K562 (cell line): ENCODE results near the gene WFIKKN1. TPM values are rescaled to one million over a fixed set of nuclear protein-coding genes. Genes with fewer than 3 reads are reported as not detected.
A peak's percentile ranks its signal among the peaks of the same experiment; 100 is the strongest.

Source experiments
- ATAC-seq: fragments of 200-7000 bp; cut with Tn5 transposase; 3 replicates; pipeline ENCODE4 v1.9.1; 2020; ENCODE audit warnings: moderate library complexity
- BruUV-seq: library from RNA; stranded (reverse); fragments of 400-500 nt; replicated peaks from 2 replicates; lab custom pipeline; 2021; lab: Mats Ljungman, UMichigan
- CTCF ChIA-PET: fragments of 300-600 bp; formaldehyde crosslinking; extraction: SDS; loops from one replicate; lab custom pipeline; 2021; ENCODE audit warnings: low intra/inter-chr PET ratio; lab: Yijun Ruan, JAX
- POLR2A ChIA-PET: fragments of 300-600, 350-650 bp; sonication (Branson Sonifier 250); formaldehyde crosslinking; extraction: SDS; loops from one replicate; lab custom pipeline; 2021; ENCODE audit warnings: antibody characterized with exemption, inconsistent platforms; lab: Yijun Ruan, JAX
- DNase-seq, 4 experiments: peaks; one replicate each; pipeline versions ENCODE4 v3.0.0 to v3.0.0-alpha.2; 2011 to 2018; ENCODE audit warnings: low spot score in 3 of 4, mixed read lengths in 3 of 4; ENCODE audit errors: extremely low read depth in 1 of 4
- FAIRE-seq: peaks from 2 replicates; lab custom pipeline; 2011; peaks lifted over from hg19 to GRCh38; lab: Jason Lieb, UNC
- H2AFZ ChIP-seq: 2 replicates; pipeline ENCODE4 v1.6.0; 2011; ENCODE audit warnings: low read depth, low read length, control low read depth, inconsistent platforms
- H3K27ac ChIP-seq: fragments of 200-600 bp; 3 replicates; pipeline ENCODE4 v1.8.0; 2011; ENCODE audit warnings: low read depth, mild to moderate bottlenecking, control low read depth, inconsistent platforms, low read length, moderate library complexity, mixed read lengths; ENCODE audit errors: extremely low read depth
- H3K27me3 ChIP-seq, 2 experiments: fragments of 300-600 bp in 1 of 2; 2 replicates in 1 of 2; 3 replicates in 1 of 2; pipeline versions ENCODE4 v1.6.0 to v1.8.0; 2011; ENCODE audit warnings: inconsistent platforms in 2 of 2, low read length in 2 of 2, mild to moderate bottlenecking in 1 of 2, mixed read lengths in 1 of 2, moderate library complexity in 1 of 2; ENCODE audit not compliant: control insufficient read depth in 2 of 2, insufficient read depth in 2 of 2
- H3K36me3 ChIP-seq: fragments of 300-600 bp; 3 replicates; pipeline ENCODE4 v1.8.0; 2011; ENCODE audit warnings: mild to moderate bottlenecking, low read length, inconsistent platforms; ENCODE audit not compliant: control insufficient read depth, insufficient read depth
- H3K4me1 ChIP-seq, 2 experiments: fragments of 200-600 bp in 1 of 2; replicated peaks in 1 of 2; 2 replicates in 1 of 2; 3 replicates in 1 of 2; pipeline versions ENCODE4 v1.5.1 to v1.8.0; 2011; ENCODE audit warnings: inconsistent platforms in 2 of 2, low read length in 2 of 2, mild to moderate bottlenecking in 1 of 2, mixed read lengths in 1 of 2, moderate library complexity in 1 of 2; ENCODE audit not compliant: control insufficient read depth in 2 of 2, insufficient read depth in 2 of 2
- H3K4me2 ChIP-seq: 2 replicates; pipeline ENCODE4 v1.6.1; 2011; ENCODE audit warnings: low read length, control low read depth, inconsistent platforms, mixed read lengths; ENCODE audit not compliant: insufficient read depth
- H3K4me3 ChIP-seq: fragments of 200-600 bp; sonication (generic), shearing (Covaris generic); 2 replicates; pipeline ENCODE4 v1.5.1; 2016; ENCODE audit warnings: control low read depth, inconsistent platforms
- H3K79me2 ChIP-seq: fragments of 200-600 bp; 3 replicates; pipeline ENCODE4 v1.8.0; 2011; ENCODE audit warnings: low read length, inconsistent platforms; ENCODE audit not compliant: control insufficient read depth, insufficient read depth
- H3K9ac ChIP-seq, 2 experiments: 2 replicates each; pipeline versions ENCODE4 v1.6.0 to v1.6.1; 2011; ENCODE audit warnings: low read depth in 2 of 2, low read length in 2 of 2, control low read depth in 1 of 2, inconsistent platforms in 1 of 2, mild to moderate bottlenecking in 1 of 2, mixed read lengths in 1 of 2; ENCODE audit not compliant: insufficient read depth in 1 of 2
- H3K9me1 ChIP-seq: one replicate; pipeline ENCODE4 v1.6.0; 2011; ENCODE audit warnings: inconsistent platforms, mild to moderate bottlenecking, low read length, moderate library complexity; ENCODE audit not compliant: control insufficient read depth, insufficient read depth
- H3K9me3 ChIP-seq: replicated peaks from 2 replicates; pipeline ENCODE4 v1.5.1; 2011; ENCODE audit warnings: low read depth, low read length, inconsistent platforms; ENCODE audit not compliant: control insufficient read depth, insufficient read depth
- H4K20me1 ChIP-seq: replicated peaks from 2 replicates; pipeline ENCODE4 v1.6.1; 2011; ENCODE audit warnings: low read length, inconsistent platforms, mixed read lengths; ENCODE audit not compliant: control insufficient read depth, insufficient read depth
- NELFE ChIP-seq: IDR thresholded peaks from 2 replicates; pipeline ENCODE4 v1.6.1; 2011; ENCODE audit warnings: mild to moderate bottlenecking; ENCODE audit not compliant: insufficient read depth, insufficient read length
- NR3C1 ChIP-seq: sonication (generic); formaldehyde crosslinking; IDR thresholded peaks from 2 replicates; pipeline ENCODE4 v1.8.1; 2022; ENCODE audit warnings: missing genetic modification reagents
- POLR2G ChIP-seq: fragments of 200-400 bp; formaldehyde crosslinking; IDR thresholded peaks from 2 replicates; pipeline ENCODE4 v1.6.1; 2017; ENCODE audit warnings: low read depth, mild to moderate bottlenecking, antibody characterized with exemption, low read length, moderate library complexity
- ZC3H8 ChIP-seq: fragments of 450-650 bp; IDR thresholded peaks from 2 replicates; pipeline ENCODE4 v1.6.1; 2017
- ZNF212 ChIP-seq: fragments of 450-650 bp; formaldehyde crosslinking; IDR thresholded peaks from 2 replicates; pipeline ENCODE4 v1.4.0; 2020; ENCODE audit warnings: mild to moderate bottlenecking
- WGBS: fragments of 100-300 bp; shearing (Covaris generic); methylation state at CpG from one replicate; pipeline ENCODE4 v1.1.6; 2016; ENCODE audit warnings: low coverage, mixed read lengths; ENCODE audit not compliant: insufficient coverage; ENCODE audit errors: missing lambda C conversion rate; 5-methylcytosine and 5-hydroxymethylcytosine counted together
- in situ Hi-C: fragments of 300-500 bp; cut with MboI; formaldehyde crosslinking; loops from 4 replicates; pipeline ENCODE4 v1.15.0; 2018; ENCODE audit warnings: inconsistent platforms, mixed read lengths
- intact Hi-C: fragments of 100-400 bp; cut with micrococcal nuclease; formaldehyde crosslinking; loops from 2 replicates; pipeline ENCODE4 v1.14.2; 2022
- polyA plus RNA-seq, 8 experiments: library from polyadenylated mRNA; depleted of rRNA in 4 of 8; stranded (reverse) in 5 of 8; unstranded in 3 of 8; fragments of >200 nt; fragmentation: Nextera tagmentation in 2 of 8; fragmentation: Illumina TruSeq in 1 of 8; extraction: Ambion mirVana in 2 of 8; extraction: Trizol in 1 of 8; gene quantifications; 2 replicates each; pipeline versions ENCODE4 v1.2.1 to v1.2.3, GENCODE V29; 2011 to 2014; ENCODE audit warnings: inconsistent platforms in 1 of 8, missing spikeins in 1 of 8
- total RNA-seq, 7 experiments: library from RNA; depleted of rRNA in 6 of 7; stranded (reverse); fragments of >200 nt in 6 of 7; fragmentation: Illumina TruSeq in 2 of 7; extraction: Trizol in 2 of 7; gene quantifications; 2 replicates each; pipeline versions ENCODE4 v1.2.1 to v1.2.3, GENCODE V29; 2011 to 2021; ENCODE audit warnings: low replicate concordance in 1 of 7
- TF ChIP-seq, protein P1 (sequence below): fragments of 250-450 bp; sonication (Bioruptor Pico); IDR thresholded peaks from 2 replicates; pipeline ENCODE4 v1.8.0; 2022; ENCODE audit warnings: moderate library complexity, mild to moderate bottlenecking, inconsistent platforms
- TF ChIP-seq, protein P2 (sequence below): fragments of 150-350 bp; IDR thresholded peaks from 2 replicates; pipeline ENCODE4 v1.6.1; 2014; ENCODE audit warnings: low read depth, mild to moderate bottlenecking, low read length, borderline replicate concordance

The WFIKKN1 gene
- total and polyA plus RNA-seq, 9 of the 15 experiments (the other 6 are each of a cell fraction or from before 2014, with no cell fraction given): 0.14 to 1.1 (median 0.50) TPM; not detected in 4

DNA sequence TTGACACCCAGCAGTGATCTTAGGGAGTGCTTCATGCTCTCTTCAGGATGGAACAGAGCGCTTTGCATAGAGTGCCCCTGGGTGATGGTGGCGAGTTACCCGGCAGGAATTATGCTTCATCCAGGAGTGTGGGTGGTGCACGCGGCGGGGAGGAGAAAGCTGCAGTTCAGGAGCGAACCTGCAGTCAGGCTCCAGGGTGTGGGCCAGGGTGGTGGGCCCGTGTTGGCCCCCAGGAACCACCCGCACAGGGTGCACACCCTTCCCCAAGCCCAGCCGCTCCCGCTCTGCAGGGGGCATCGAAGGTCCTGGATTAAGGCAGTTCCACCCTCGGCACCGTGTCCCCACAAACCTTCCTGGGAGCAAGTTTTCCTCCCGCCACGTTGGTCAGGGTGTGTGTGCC is 37.0 kb upstream of the WFIKKN1 start:
- ChIA-PET CTCF (no interaction called here), POLR2A (interaction anchor here (0.7 to 1.6 kb wide), 4 partner anchors 16 to 42 kb away, joined by 3 to 6 read pairs (median 4); partner anchors contain the start of gene METTL26)
- Histone ChIP-seq H3K9me1 (peaks cover 7% of the 10 kb centered on the region), H2AFZ (no peak overlapping the region), H3K27ac (no peak overlapping the region), H3K4me1 (peaks cover 9 to 48% of the 10 kb centered on the region in 2 experiments; a peak in 4 of 5 replicates), H4K20me1 (peaks cover 16% of the 10 kb centered on the region), H3K79me2 (peaks cover 68% of the 10 kb centered on the region), H3K4me2 (no peak overlapping the region), H3K4me3 (no peak overlapping the region), H3K36me3 (peaks cover 31% of the 10 kb centered on the region; the same call in 2 of the 3 replicates), H3K9me3 (no peaks in the 10 kb centered on the region), H3K27me3 (no peaks in the 10 kb centered on the region), H3K9ac (peak overlapping the region in 1 of 2 experiments; percentile 50; a peak in 2 of 4 replicates)
- TF ChIP-seq ZNF212 (CRISPR knock-in tag): no peak
- TF ChIP-seq, protein P1, sequence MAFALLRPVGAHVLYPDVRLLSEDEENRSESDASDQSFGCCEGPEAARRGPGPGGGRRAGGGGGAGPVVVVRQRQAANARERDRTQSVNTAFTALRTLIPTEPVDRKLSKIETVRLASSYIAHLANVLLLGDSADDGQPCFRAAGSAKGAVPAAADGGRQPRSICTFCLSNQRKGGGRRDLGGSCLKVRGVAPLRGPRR (CRISPR knock-in tag): no peak
- no peak for TF ChIP-seq ZC3H8
- TF ChIP-seq POLR2G: 0 out of 2 replicates have a peak, but pooled peaks have one; percentile 30
- TF ChIP-seq, protein P2, sequence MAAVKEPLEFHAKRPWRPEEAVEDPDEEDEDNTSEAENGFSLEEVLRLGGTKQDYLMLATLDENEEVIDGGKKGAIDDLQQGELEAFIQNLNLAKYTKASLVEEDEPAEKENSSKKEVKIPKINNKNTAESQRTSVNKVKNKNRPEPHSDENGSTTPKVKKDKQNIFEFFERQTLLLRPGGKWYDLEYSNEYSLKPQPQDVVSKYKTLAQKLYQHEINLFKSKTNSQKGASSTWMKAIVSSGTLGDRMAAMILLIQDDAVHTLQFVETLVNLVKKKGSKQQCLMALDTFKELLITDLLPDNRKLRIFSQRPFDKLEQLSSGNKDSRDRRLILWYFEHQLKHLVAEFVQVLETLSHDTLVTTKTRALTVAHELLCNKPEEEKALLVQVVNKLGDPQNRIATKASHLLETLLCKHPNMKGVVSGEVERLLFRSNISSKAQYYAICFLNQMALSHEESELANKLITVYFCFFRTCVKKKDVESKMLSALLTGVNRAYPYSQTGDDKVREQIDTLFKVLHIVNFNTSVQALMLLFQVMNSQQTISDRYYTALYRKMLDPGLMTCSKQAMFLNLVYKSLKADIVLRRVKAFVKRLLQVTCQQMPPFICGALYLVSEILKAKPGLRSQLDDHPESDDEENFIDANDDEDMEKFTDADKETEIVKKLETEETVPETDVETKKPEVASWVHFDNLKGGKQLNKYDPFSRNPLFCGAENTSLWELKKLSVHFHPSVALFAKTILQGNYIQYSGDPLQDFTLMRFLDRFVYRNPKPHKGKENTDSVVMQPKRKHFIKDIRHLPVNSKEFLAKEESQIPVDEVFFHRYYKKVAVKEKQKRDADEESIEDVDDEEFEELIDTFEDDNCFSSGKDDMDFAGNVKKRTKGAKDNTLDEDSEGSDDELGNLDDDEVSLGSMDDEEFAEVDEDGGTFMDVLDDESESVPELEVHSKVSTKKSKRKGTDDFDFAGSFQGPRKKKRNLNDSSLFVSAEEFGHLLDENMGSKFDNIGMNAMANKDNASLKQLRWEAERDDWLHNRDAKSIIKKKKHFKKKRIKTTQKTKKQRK: no peak
- no peak for TF ChIP-seq NR3C1 (CRISPR knock-in tag)
- TF ChIP-seq NELFE: no peak
- DNase-seq (no peak), ATAC-seq (no peak), FAIRE-seq (no peak)
- intact Hi-C loops (no loop called here), in situ Hi-C loops (no loop called here)
- WGBS: 83% methylated on average over 13 of the region's 16 CpGs
- BruUV-seq: no TSS peak
